HG02970 (cell line): ENCODE measurements around the gene LRP1B.

Source experiments
- ATAC-seq: cut with Tn5 transposase; IDR thresholded peaks from one replicate; pipeline ENCODE4 v1.9.1; 2021; ENCODE audit warnings: mild to moderate bottlenecking, moderate library complexity, moderate number of reproducible peaks; ENCODE audit not compliant: unreplicated experiment, low FRiP score

The LRP1B gene

GRCh38 chr2:142044197-142044596, 86.6 kb downstream of the LRP1B start:
- ATAC-seq, result no peak

- ATAC-seq, result no peak
Observed at GRCh38 chr2:142042536-142043199, 88.1 kb downstream of the LRP1B start.

GRCh38 chr2:142041996-142042395, 88.8 kb downstream of the LRP1B start:
- no peak for ATAC-seq

- ATAC-seq, result no peak
Observed at GRCh38 chr2:142041105-142041504, 89.7 kb downstream of the LRP1B start.

GRCh38 chr2:142040556-142040955, 90.3 kb downstream of the LRP1B start:
- no peak for ATAC-seq

GRCh38 chr2:142038826-142039225, 92.0 kb downstream of the LRP1B start:
- ATAC-seq, result no peak

- no peak for ATAC-seq
Observed at GRCh38 chr2:142037744-142038143, 93.1 kb downstream of the LRP1B start.

GRCh38 chr2:142037066-142037465, 93.8 kb downstream of the LRP1B start:
- ATAC-seq, result no peak

GRCh38 chr2:142033393-142033792, 97.4 kb downstream of the LRP1B start:
- ATAC-seq, result no peak

GRCh38 chr2:142031656-142032055, 99.2 kb downstream of the LRP1B start:
- ATAC-seq, result no peak

GRCh38 chr2:142030735-142031134, 100.1 kb downstream of the LRP1B start:
- ATAC-seq, result no peak

- ATAC-seq, result no peak
Observed at GRCh38 chr2:142029974-142030373, 100.8 kb downstream of the LRP1B start.

GRCh38 chr2:142025394-142025793, 105.4 kb downstream of the LRP1B start:
- no peak for ATAC-seq

- no peak for ATAC-seq
Observed at GRCh38 chr2:142020368-142020767, 110.4 kb downstream of the LRP1B start.

GRCh38 chr2:142014536-142014935, 116.3 kb downstream of the LRP1B start:
- ATAC-seq, result no peak

- no peak for ATAC-seq
Observed at GRCh38 chr2:142012797-142013196, 118.0 kb downstream of the LRP1B start.

GRCh38 chr2:142010477-142011270, 120.1 kb downstream of the LRP1B start:
- no peak for ATAC-seq

- no peak for ATAC-seq
Observed at GRCh38 chr2:142008135-142008744, 122.6 kb downstream of the LRP1B start.

- no peak for ATAC-seq
Observed at GRCh38 chr2:141994066-141994465, 136.8 kb downstream of the LRP1B start.

GRCh38 chr2:141992695-141993094, 138.1 kb downstream of the LRP1B start:
- no peak for ATAC-seq

GRCh38 chr2:141968433-141968832, 162.4 kb downstream of the LRP1B start:
- ATAC-seq, result no peak

GRCh38 chr2:141967980-141968379, 162.8 kb downstream of the LRP1B start:
- ATAC-seq, result no peak
